Pancreas (tissue), 10 donors: Measurements from ENCODE around the gene CEP131. TPM values are rescaled to one million over a fixed set of nuclear protein-coding genes. Genes with fewer than 3 reads are reported as not detected.

Experiments used
- ATAC-seq, 4 donors: fragments of 200-7000 bp; cut with Tn5 transposase; one replicate each; pipeline versions ENCODE4 v1.8.0 to v1.9.1; 2020; ENCODE audit warnings: mild to moderate bottlenecking in 4 of 4, moderate library complexity in 4 of 4
- DNase-seq, 6 donors: peaks; one replicate each; pipeline ENCODE4 v3.0.0-alpha.2; 2020
- FAIRE-seq: peaks from 2 replicates; lab custom pipeline; 2012; peaks lifted over from hg19 to GRCh38; lab: Jason Lieb, UNC
- H3K27ac ChIP-seq, 4 donors: fragments of 200-600 bp; sonication (generic); 1 replicate in 3 of 4; 2 replicates in 1 of 4; pipeline versions ENCODE4 v1.5.0 to v1.8.0; 2020
- H3K27me3 ChIP-seq, 4 donors: fragments of 200-600 bp; one replicate each; pipeline ENCODE4 v1.8.0; 2021
- H3K36me3 ChIP-seq, 3 donors: fragments of 200-600 bp; sonication (generic) in 1 of 3; one replicate each; pipeline versions ENCODE4 v1.5.0 to v1.8.0; 2020 to 2021
- H3K4me1 ChIP-seq, 3 donors: fragments of 200-600 bp; one replicate each; pipeline ENCODE4 v1.8.0; 2021
- H3K4me3 ChIP-seq, 4 donors: fragments of 200-600 bp; sonication (generic) in 2 of 4; one replicate each; pipeline versions ENCODE4 v1.5.0 to v1.8.0; 2020 to 2021
- H3K9me3 ChIP-seq, 4 donors: fragments of 200-600 bp; one replicate each; pipeline ENCODE4 v1.8.0; 2021
- CTCF ChIP-seq, 4 donors: fragments of 200-600 bp; sonication (generic) in 3 of 4; IDR thresholded peaks; one replicate each; pipeline versions ENCODE4 v1.5.0 to v1.8.0; 2021; ENCODE audit warnings: antibody characterized with exemption in 4 of 4
- WGBS, 2 donors: extraction: QIAGEN DNeasy Blood & Tissue Kit; methylation state at CpG; one replicate each; pipeline ENCODE4 v1.1.7; 2013; 5-methylcytosine and 5-hydroxymethylcytosine counted together
- intact Hi-C, 3 donors: fragments of 100-400 bp; cut with DNase I; formaldehyde crosslinking; loops; one replicate each; pipeline versions ENCODE4 v1.11.1 to v1.14.2; 2022
- polyA plus RNA-seq, 2 donors: library from polyadenylated mRNA; stranded (reverse); fragments of 200-250 nt; gene quantifications; one replicate each; pipeline ENCODE4 v1.2.3, GENCODE V29; 2013
- total RNA-seq, 6 donors: library from RNA; stranded (reverse); fragmentation: NEBNext Ultra II Directional in 4 of 6; extraction: Animal tissue kit (Norgen Biotek cat#: 25700) in 4 of 6; gene quantifications; one replicate each; pipeline versions ENCODE4 v1.2.1 to v1.2.4, GENCODE V29; 2021 to 2023
- donor health status: healthy with polysubstance abuse.
- donor health status: DM: no; HTN: no; CAD: no; lungs with moderate emphysema.
- donor health status: DM: no; HTN: no; CAD: no.
- donor health status: control.
- donor health status: control.
- donor health status: Bipolar disorder and iron deficiency.
- donor health status: DM: yes; HTN: yes; CAD: no.
- donor health status: DM: no; HTN: no; CAD: no.
- donor health status: DM: no; HTN: no; CAD: no.
- donor health status: DM: yes; HTN: yes; CAD: no.

The CEP131 gene
- total and polyA plus RNA-seq, 8 donors: 3.4 to 22.8 (median 4.6) TPM

GRCh38 chr17:81206657-81207056 is 16.1 kb downstream of the CEP131 start:
- FAIRE-seq (no peak), ATAC-seq (no peak), DNase-seq (peak in 1 of 6 donors; percentile 55)
- Histone ChIP-seq H3K36me3 (no peaks in the 10 kb centered on the region), H3K27ac (no peak overlapping the region), H3K4me1 (no peaks in the 10 kb centered on the region), H3K27me3 (no peaks in the 10 kb centered on the region), H3K4me3 (no peak overlapping the region), H3K9me3 (no peaks in the 10 kb centered on the region)
- WGBS, 2 donors: 85 to 91% methylated on average over 10 to 12 of the region's 12 CpGs
- intact Hi-C loops: no loop called here
- TF ChIP-seq CTCF (IDR thresholded peaks at IDR 0.05): no peak

- H3K4me3 ChIP-seq: no peak overlapping the region
- WGBS, 2 donors: 77 to 85% methylated on average over 4 of the region's 4 CpGs
- ATAC-seq: no peak
- H3K27me3 ChIP-seq: no peaks in the 10 kb centered on the region
- H3K27ac ChIP-seq: no peak overlapping the region
- DNase-seq: peak in 1 of 6 donors; percentile 24
- H3K4me1 ChIP-seq: no peaks in the 10 kb centered on the region
- intact Hi-C loops: no loop called here
- no peak for TF ChIP-seq CTCF (IDR thresholded peaks at IDR 0.05)
- no peak for FAIRE-seq
- H3K36me3 ChIP-seq: no peaks in the 10 kb centered on the region
- no peaks in the 10 kb centered on the region for H3K9me3 ChIP-seq
Observed at GRCh38 chr17:81206166-81206565, 16.6 kb downstream of the CEP131 start.

GRCh38 chr17:81204578-81204977 is 18.2 kb downstream of the CEP131 start:
- DNase-seq: peak in 1 of 6 donors; percentile 34
- FAIRE-seq: no peak
- H3K4me1 ChIP-seq: no peaks in the 10 kb centered on the region
- intact Hi-C loops: loop anchor here in 1 of 3 donors (5.0 kb wide), 1 partner anchor 62 kb away; no protein-coding TSS in a partner anchor
- H3K9me3 ChIP-seq: no peaks in the 10 kb centered on the region
- no peak overlapping the region for H3K27ac ChIP-seq
- TF ChIP-seq CTCF (IDR thresholded peaks at IDR 0.05): no peak
- WGBS, 2 donors: 84 to 87% methylated on average over 10 of the region's 10 CpGs
- no peak overlapping the region for H3K4me3 ChIP-seq
- H3K36me3 ChIP-seq: no peaks in the 10 kb centered on the region
- no peak for ATAC-seq
- no peaks in the 10 kb centered on the region for H3K27me3 ChIP-seq

GRCh38 chr17:81203136-81203535 is 19.6 kb downstream of the CEP131 start:
- H3K4me3 ChIP-seq: no peak overlapping the region

More at GRCh38 chr17:81203136-81203535, 19.6 kb downstream of the CEP131 start:
- intact Hi-C loops: loop anchor here in 1 of 3 donors (5.0 kb wide), 1 partner anchor 61 kb away; no protein-coding TSS in a partner anchor
- DNase-seq (peak in 1 of 6 donors; percentile 68), FAIRE-seq (no peak), ATAC-seq (no peak)
- no peaks in the 10 kb centered on the region for H3K27me3 ChIP-seq
- no peaks in the 10 kb centered on the region for H3K4me1 ChIP-seq
- TF ChIP-seq CTCF (IDR thresholded peaks at IDR 0.05): no peak
- H3K27ac ChIP-seq: no peak overlapping the region
- no peaks in the 10 kb centered on the region for H3K9me3 ChIP-seq
- no peaks in the 10 kb centered on the region for H3K36me3 ChIP-seq
- WGBS, 2 donors: 94% methylated on average over 20 of the region's 20 CpGs
